IMR-90 (cell line): Measurements from ENCODE around the gene NTSR2. TPM values are rescaled to one million over a fixed set of nuclear protein-coding genes. Genes with fewer than 3 reads are reported as not detected.

ENCODE experiments used
- ATAC-seq: fragments of 200-7000 bp; cut with Tn5 transposase; 2 replicates; pipeline ENCODE4 v1.9.1; 2020; ENCODE audit warnings: low read depth, mild to moderate bottlenecking, moderate library complexity
- BruUV-seq: library from RNA; stranded (reverse); fragments of 400-500 nt; replicated peaks from 2 replicates; lab custom pipeline; 2021; lab: Mats Ljungman, UMichigan
- CTCF ChIA-PET: fragments of 300-600 bp; formaldehyde crosslinking; extraction: SDS; loops from one replicate; lab custom pipeline; 2021; ENCODE audit warnings: antibody characterized with exemption; lab: Yijun Ruan, JAX
- POLR2A ChIA-PET: fragments of 300-600 bp; sonication (Branson Sonifier 250); formaldehyde crosslinking; loops from one replicate; lab custom pipeline; 2022; ENCODE audit warnings: antibody characterized with exemption; ENCODE audit not compliant: unreplicated experiment; lab: Charles Lee
- DNase-seq: peaks from one replicate; pipeline ENCODE4 v3.0.0; 2013
- H2AFZ ChIP-seq: replicated peaks from 2 replicates; pipeline ENCODE3; 2013; ENCODE audit warnings: low read length, mild to moderate bottlenecking; ENCODE audit not compliant: poor library complexity
- H2AK5ac ChIP-seq: 2 replicates; pipeline ENCODE4 v1.6.1; 2013; ENCODE audit warnings: low read depth, low read length, inconsistent platforms
- H2AK9ac ChIP-seq: replicated peaks from 2 replicates; pipeline ENCODE3; 2013; ENCODE audit warnings: mild to moderate bottlenecking, low read depth, low read length, moderate library complexity; ENCODE audit not compliant: poor library complexity
- H2BK120ac ChIP-seq: 2 replicates; pipeline ENCODE4 v1.6.1; 2013; ENCODE audit warnings: low read depth, low read length, inconsistent platforms
- H2BK15ac ChIP-seq: 3 replicates; pipeline ENCODE4 v1.6.1; 2013; ENCODE audit warnings: low read depth, low read length, inconsistent platforms
- H2BK20ac ChIP-seq: 2 replicates; pipeline ENCODE4 v1.6.1; 2013; ENCODE audit warnings: low read depth, mild to moderate bottlenecking, inconsistent platforms, low read length, moderate library complexity
- H2BK5ac ChIP-seq: 2 replicates; pipeline ENCODE4 v1.6.1; 2013; ENCODE audit warnings: mild to moderate bottlenecking, low read depth, low read length, inconsistent platforms; ENCODE audit not compliant: poor library complexity, severe bottlenecking
- H3K14ac ChIP-seq: replicated peaks from 2 replicates; pipeline ENCODE4 v1.6.1; 2013; ENCODE audit warnings: low read depth, low read length, inconsistent platforms
- H3K18ac ChIP-seq: 2 replicates; pipeline ENCODE4 v1.6.1; 2013; ENCODE audit warnings: low read depth, low read length, control low read depth
- H3K23ac ChIP-seq: 2 replicates; pipeline ENCODE4 v1.6.1; 2013; ENCODE audit warnings: low read depth, low read length, inconsistent platforms
- H3K27ac ChIP-seq: 2 replicates; pipeline ENCODE4 v1.5.1; 2013; ENCODE audit warnings: mild to moderate bottlenecking, control low read depth, low read length; ENCODE audit not compliant: insufficient read depth
- H3K27me3 ChIP-seq: 2 replicates; pipeline ENCODE4 v1.6.1; 2013; ENCODE audit warnings: low read length; ENCODE audit not compliant: control insufficient read depth, insufficient read depth
- H3K36me3 ChIP-seq: 2 replicates; pipeline ENCODE4 v1.6.1; 2013; ENCODE audit warnings: low read length, mixed read lengths; ENCODE audit not compliant: control insufficient read depth, insufficient read depth
- H3K4ac ChIP-seq: 2 replicates; pipeline ENCODE4 v1.6.1; 2013; ENCODE audit warnings: low read depth, low read length, inconsistent platforms
- H3K4me1 ChIP-seq: 2 replicates; pipeline ENCODE4 v1.6.1; 2013; ENCODE audit warnings: low read length, mixed read lengths; ENCODE audit not compliant: control insufficient read depth, insufficient read depth
- H3K4me2 ChIP-seq: 2 replicates; pipeline ENCODE4 v1.6.1; 2013; ENCODE audit warnings: low read depth, mild to moderate bottlenecking, control low read depth, low read length, moderate library complexity
- H3K4me3 ChIP-seq: 2 replicates; pipeline ENCODE4 v1.5.1; 2013; ENCODE audit warnings: low read depth, mild to moderate bottlenecking, control low read depth, low read length, moderate library complexity; ENCODE audit not compliant: insufficient read depth
- H3K56ac ChIP-seq: 2 replicates; pipeline ENCODE4 v1.6.1; 2013; ENCODE audit warnings: low read length, inconsistent platforms; ENCODE audit not compliant: insufficient read depth; ENCODE audit errors: extremely low read depth
- H3K79me1 ChIP-seq, 2 experiments: 2 replicates each; pipeline ENCODE4 v1.6.1; 2013; ENCODE audit warnings: low read length in 2 of 2, inconsistent platforms in 1 of 2, low read depth in 1 of 2
- H3K9ac ChIP-seq: 2 replicates; pipeline ENCODE4 v1.6.1; 2013; ENCODE audit warnings: low read depth, low read length, control low read depth
- H3K9me1 ChIP-seq: 2 replicates; pipeline ENCODE4 v1.6.1; 2013; ENCODE audit warnings: low read length, inconsistent platforms; ENCODE audit not compliant: insufficient read depth
- H3K9me3 ChIP-seq: 2 replicates; pipeline ENCODE4 v1.6.1; 2013; ENCODE audit warnings: low read length; ENCODE audit not compliant: control insufficient read depth, insufficient read depth
- H4K20me1 ChIP-seq: 2 replicates; pipeline ENCODE4 v1.6.1; 2013; ENCODE audit warnings: low read length, inconsistent platforms; ENCODE audit not compliant: insufficient read depth
- H4K5ac ChIP-seq: 2 replicates; pipeline ENCODE4 v1.6.1; 2013; ENCODE audit warnings: mild to moderate bottlenecking, low read depth, low read length, control low read depth
- H4K8ac ChIP-seq, 2 experiments: 2 replicates each; pipeline ENCODE4 v1.6.1; 2013; ENCODE audit warnings: low read depth in 2 of 2, low read length in 2 of 2, control low read depth in 1 of 2, inconsistent platforms in 1 of 2
- H4K91ac ChIP-seq: 2 replicates; pipeline ENCODE4 v1.6.1; 2013; ENCODE audit warnings: low read depth, low read length, inconsistent platforms; ENCODE audit not compliant: insufficient read depth
- BHLHE40 ChIP-seq: fragments of 150-350 bp; IDR thresholded peaks from 2 replicates; pipeline ENCODE4 v1.6.1; 2016; ENCODE audit warnings: mild to moderate bottlenecking, low read depth, low read length
- CEBPB ChIP-seq: IDR thresholded peaks from 2 replicates; pipeline ENCODE4 v1.6.1; 2012; ENCODE audit warnings: low read depth, low read length, improper control_type of control experiment
- CHD1 ChIP-seq: IDR thresholded peaks from 2 replicates; pipeline ENCODE4 v1.6.1; 2012; ENCODE audit warnings: low read depth, low read length, improper control_type of control experiment
- CTCF ChIP-seq: conservative IDR thresholded peaks from 2 replicates; pipeline ENCODE4 v1.5.1; 2012; ENCODE audit warnings: mild to moderate bottlenecking, low read depth, low read length, improper control_type of control experiment
- ELK1 ChIP-seq: fragments of 150-350 bp; IDR thresholded peaks from 2 replicates; pipeline ENCODE4 v1.6.1; 2016; ENCODE audit warnings: low read depth, mild to moderate bottlenecking, low read length, moderate library complexity, borderline replicate concordance
- FOS ChIP-seq: fragments of 150-350 bp; IDR thresholded peaks from 2 replicates; pipeline ENCODE4 v1.6.1; 2016; ENCODE audit warnings: low read depth, low read length
- MAFK ChIP-seq: IDR thresholded peaks from 2 replicates; pipeline ENCODE4 v1.6.1; 2012; ENCODE audit warnings: low read depth, low read length, improper control_type of control experiment
- MAZ ChIP-seq: IDR thresholded peaks from 2 replicates; pipeline ENCODE4 v1.6.1; 2012; ENCODE audit warnings: low read depth, mild to moderate bottlenecking, low read length, improper control_type of control experiment, moderate library complexity, borderline replicate concordance
- MXI1 ChIP-seq: IDR thresholded peaks from 2 replicates; pipeline ENCODE4 v1.6.1; 2012; ENCODE audit warnings: low read depth, mild to moderate bottlenecking, low read length, moderate library complexity, borderline replicate concordance
- NFE2L2 ChIP-seq: fragments of 150-350 bp; IDR thresholded peaks from 2 replicates; pipeline ENCODE4 v1.6.1; 2016; ENCODE audit warnings: low read depth, mild to moderate bottlenecking, low read length
- POLR2A ChIP-seq: IDR thresholded peaks from 2 replicates; pipeline ENCODE4 v1.6.1; 2012; ENCODE audit warnings: mild to moderate bottlenecking, low read depth, low read length
- RAD21 ChIP-seq: IDR thresholded peaks from 2 replicates; pipeline ENCODE4 v1.6.1; 2012; ENCODE audit warnings: low read length, improper control_type of control experiment
- RCOR1 ChIP-seq: IDR thresholded peaks from 2 replicates; pipeline ENCODE4 v1.6.1; 2012; ENCODE audit warnings: mild to moderate bottlenecking, low read length, improper control_type of control experiment; ENCODE audit not compliant: insufficient replicate concordance
- RFX5 ChIP-seq: IDR thresholded peaks from 2 replicates; pipeline ENCODE4 v1.8.0; 2012; ENCODE audit warnings: low read depth, mild to moderate bottlenecking, low read length, moderate library complexity
- SMC3 ChIP-seq: fragments of 150-350 bp; IDR thresholded peaks from 2 replicates; pipeline ENCODE4 v1.6.1; 2016; ENCODE audit warnings: low read depth, mild to moderate bottlenecking, antibody characterized with exemption, low read length, moderate library complexity
- USF2 ChIP-seq: fragments of 150-350 bp; IDR thresholded peaks from 2 replicates; pipeline ENCODE4 v1.6.1; 2017; ENCODE audit warnings: mild to moderate bottlenecking, antibody characterized with exemption, low read length, low read depth
- WGBS, 2 experiments: methylation state at CpG; one replicate each; pipeline versions ENCODE4 v1.1.5 to v1.1.7; 2013; ENCODE audit warnings: missing lambda C conversion rate in 2 of 2; ENCODE audit not compliant: insufficient read length in 1 of 2; ENCODE audit errors: extremely low coverage in 2 of 2; 5-methylcytosine and 5-hydroxymethylcytosine counted together
- dilution Hi-C: fragments of 300-500 bp; cut with HindIII; formaldehyde crosslinking; loops from one replicate; pipeline ENCODE4 v1.14.3; 2018; ENCODE audit warnings: low sequenced_read_pairs; ENCODE audit not compliant: unreplicated experiment
- in situ Hi-C: fragments of 300-500 bp; cut with MboI; formaldehyde crosslinking; loops from 3 replicates; pipeline ENCODE4 v1.14.3; 2019; ENCODE audit warnings: low sequenced_read_pairs, inconsistent platforms, mixed read lengths
- intact Hi-C: fragments of 100-400 bp; cut with micrococcal nuclease; formaldehyde crosslinking; loops from 2 replicates; pipeline ENCODE4 v1.10.0; 2022
- polyA plus RNA-seq, 3 experiments: library from polyadenylated mRNA; depleted of rRNA; stranded (reverse); fragments of >200 nt; gene quantifications; 2 replicates each; pipeline ENCODE4 v1.2.3, GENCODE V29; 2012; ENCODE audit warnings: low replicate concordance in 1 of 3
- total RNA-seq: library from RNA; depleted of rRNA; stranded (reverse); fragments of >200 nt; gene quantifications from 2 replicates; pipeline ENCODE4 v1.2.3, GENCODE V29; 2012

NTSR2 gene
- total and polyA plus RNA-seq, 2 of the 4 experiments (the other 2 are of a cell fraction) = not detected

DNA sequence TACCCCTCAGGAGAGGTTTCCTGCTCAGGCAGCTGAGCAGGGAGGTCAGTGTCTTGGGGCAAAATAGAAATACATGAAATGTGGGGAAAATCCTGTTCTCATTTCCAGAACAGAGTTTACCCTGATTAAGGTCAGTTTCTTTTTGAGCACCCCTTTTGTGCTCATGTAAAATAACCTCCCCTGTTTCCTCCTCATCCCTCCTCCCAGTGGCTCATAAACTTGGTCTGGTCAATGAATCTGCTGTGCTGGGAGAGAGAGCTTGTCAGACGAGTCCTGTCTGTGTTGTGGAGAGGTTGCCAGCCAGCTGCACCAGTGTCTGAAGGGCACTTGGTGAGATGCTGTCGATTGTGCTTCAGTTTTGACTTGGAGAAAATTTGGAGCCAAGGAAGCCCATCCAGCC, 48.6 kb downstream of the NTSR2 start:
- H3K27ac ChIP-seq = no peak overlapping the region
- no peak overlapping the region for H3K18ac ChIP-seq
- H3K4me1 ChIP-seq = no peaks in the 10 kb centered on the region
- H3K56ac ChIP-seq = no peak overlapping the region
- dilution Hi-C loops (no loop called here), intact Hi-C loops (no loop called here), in situ Hi-C loops (no loop called here)
- ChIA-PET CTCF (no interaction called here), POLR2A (no interaction called here)
- no peak overlapping the region for H3K14ac ChIP-seq
- no peak overlapping the region for H2BK120ac ChIP-seq
- no peak overlapping the region for H3K23ac ChIP-seq
- H2BK15ac ChIP-seq = no peak overlapping the region
- H2AK5ac ChIP-seq = no peak overlapping the region
- H3K9me3 ChIP-seq = no peaks in the 10 kb centered on the region
- H4K20me1 ChIP-seq = no peaks in the 10 kb centered on the region
- H2BK5ac ChIP-seq = no peak overlapping the region
- no peak overlapping the region for H3K4me2 ChIP-seq
- H3K79me1 ChIP-seq = no peaks in the 10 kb centered on the region
- H3K4me3 ChIP-seq = no peak overlapping the region
- no peaks in the 10 kb centered on the region for H3K36me3 ChIP-seq
- no peak overlapping the region for H2AFZ ChIP-seq
- no peak overlapping the region for H3K9ac ChIP-seq
- no peak overlapping the region for H2BK20ac ChIP-seq
- H2AK9ac ChIP-seq = no peak overlapping the region
- no peak overlapping the region for H4K91ac ChIP-seq
- peaks cover 24% of the 10 kb centered on the region for H3K27me3 ChIP-seq
- no peaks in the 10 kb centered on the region for H3K9me1 ChIP-seq
- WGBS, 2 experiments = no CpG with 5 or more reads among the region's 2 CpGs
- H3K4ac ChIP-seq = no peak overlapping the region
- H4K5ac ChIP-seq = no peak overlapping the region
- no peak overlapping the region for H4K8ac ChIP-seq
- BruUV-seq = no TSS peak
- DNase-seq (no peak), ATAC-seq (no peak)
- TF ChIP-seq MAFK (no peak), BHLHE40 (no peak), MXI1 (no peak), FOS (no peak), NFE2L2 (no peak), RAD21 (no peak), MAZ (no peak), CTCF (no peak), USF2 (no peak), POLR2A (no peak), CHD1 (no peak), ELK1 (no peak), RCOR1 (no peak), CEBPB (no peak), RFX5 (no peak), SMC3 (no peak)
